ENCODE measurements around the gene LAPTM5. TPM values are rescaled to one million over a fixed set of nuclear protein-coding genes. Genes with fewer than 3 reads are reported as not detected.

The LAPTM5 gene
- total and polyA plus RNA-seq, 2 donors (not counting 1 experiment from before 2014, with no cell fraction given) = 1,384 to 1,519 TPM

- Histone ChIP-seq H3K4me2 (replicated peaks; ENCODE audit: low read depth, low read length, poor library complexity, severe bottlenecking) (no peak overlapping the region), H3K9me3 (ENCODE audit: control extremely low read depth in 1 of 3, control insufficient read depth in 2 of 3, insufficient read depth in 1 of 3, low read length in 2 of 3) (no peaks in the 10 kb centered on the region), H3K79me2 (ENCODE audit: control insufficient read depth, insufficient read depth, low read length) (no peaks in the 10 kb centered on the region), H3K27me3 (replicated peaks in 1 of 4; ENCODE audit: control extremely low read depth in 1 of 4, control insufficient read depth in 3 of 4, insufficient read depth in 4 of 4, low read length in 3 of 4) (peaks cover 0 to 6% (median 0%) of the 10 kb centered on the region in 4 experiments), H3K36me3 (replicated peaks in 1 of 2; ENCODE audit: control extremely low read depth in 1 of 2, control insufficient read depth in 1 of 2, extremely low read depth in 1 of 2, insufficient read depth in 2 of 2, low read length in 1 of 2) (no peaks in the 10 kb centered on the region), H3K9ac (ENCODE audit: low read length) (no peak overlapping the region), H3K27ac (ENCODE audit: low read length in 2 of 2) (no peak overlapping the region), H3K4me1 (ENCODE audit: control insufficient read depth in 2 of 2, insufficient read depth in 2 of 2, low read length in 2 of 2) (no peaks in the 10 kb centered on the region), H4K20me1 (ENCODE audit: control insufficient read depth, insufficient read depth, low read length, poor library complexity, severe bottlenecking) (no peaks in the 10 kb centered on the region), H3K4me3 (ENCODE audit: control extremely low read depth in 1 of 5, extremely low read depth in 1 of 5, insufficient read depth in 1 of 5, low read depth in 2 of 5, low read length in 4 of 5) (no peak overlapping the region), H2AFZ (ENCODE audit: insufficient read depth, low read depth, low read length, poor library complexity, severe bottlenecking) (no peak overlapping the region)
- no peak overlapping the region for H3K27ac Mint-ChIP-seq
- no peak for ATAC-seq (ENCODE audit: low read depth)
- WGBS (ENCODE audit: insufficient coverage) = 100% methylated on average over 2 of the region's 2 CpGs
- peaks cover 8% of the 10 kb centered on the region for H3K27me3 Mint-ChIP-seq
- TF ChIP-seq CTCF (IDR thresholded peaks at IDR 0.05) (no peak), EZH2 (IDR thresholded peaks at IDR 0.05; ENCODE audit: borderline replicate concordance, insufficient read depth, low read depth, low read length, poor library complexity, severe bottlenecking) (no peak)
- no peaks in the 10 kb centered on the region for H3K9me3 Mint-ChIP-seq (ENCODE audit: insufficient read depth)
- intact Hi-C loops (cut with micrococcal nuclease) = no loop called here
- no peaks in the 10 kb centered on the region for H3K4me1 Mint-ChIP-seq
- ChIA-PET POLR2A (no interaction called here), CTCF (no interaction called here)
- H3K4me3 Mint-ChIP-seq = no peak overlapping the region
- no peak for DNase-seq
Measured at GRCh38 chr1:30701258-30701633, 56.3 kb downstream of the LAPTM5 start.

GRCh38 chr1:30700528-30701257, 56.9 kb downstream of the LAPTM5 start:
- no peaks in the 10 kb centered on the region for H4K20me1 ChIP-seq (ENCODE audit: control insufficient read depth, insufficient read depth, low read length, poor library complexity, severe bottlenecking)
- H3K4me1 ChIP-seq (ENCODE audit: control insufficient read depth in 2 of 2, insufficient read depth in 2 of 2, low read length in 2 of 2) = no peaks in the 10 kb centered on the region
- Mint-ChIP-seq H3K27ac (no peak overlapping the region), H3K27me3 (peaks cover 9% of the 10 kb centered on the region), H3K4me3 (no peak overlapping the region), H3K4me1 (no peaks in the 10 kb centered on the region), H3K9me3 (ENCODE audit: insufficient read depth) (no peaks in the 10 kb centered on the region)
- no peaks in the 10 kb centered on the region for H3K36me3 ChIP-seq (replicated peaks in 1 of 2; ENCODE audit: control extremely low read depth in 1 of 2, control insufficient read depth in 1 of 2, extremely low read depth in 1 of 2, insufficient read depth in 2 of 2, low read length in 1 of 2)
- ATAC-seq (ENCODE audit: low read depth) = no peak
- ChIA-PET POLR2A (no interaction called here), CTCF (no interaction called here)
- H3K9me3 ChIP-seq (ENCODE audit: control extremely low read depth in 1 of 3, control insufficient read depth in 2 of 3, insufficient read depth in 1 of 3, low read length in 2 of 3) = no peaks in the 10 kb centered on the region
- intact Hi-C loops (cut with micrococcal nuclease) = no loop called here
- WGBS (ENCODE audit: insufficient coverage) = 80% methylated on average over 7 of the region's 7 CpGs
- H2AFZ ChIP-seq (ENCODE audit: insufficient read depth, low read depth, low read length, poor library complexity, severe bottlenecking) = no peak overlapping the region
- no peak overlapping the region for H3K9ac ChIP-seq (ENCODE audit: low read length)
- H3K27me3 ChIP-seq (replicated peaks in 1 of 4; ENCODE audit: control extremely low read depth in 1 of 4, control insufficient read depth in 3 of 4, insufficient read depth in 4 of 4, low read length in 3 of 4) = peaks cover 0 to 4% (median 0%) of the 10 kb centered on the region in 4 experiments
- no peak overlapping the region for H3K4me3 ChIP-seq (ENCODE audit: control extremely low read depth in 1 of 5, extremely low read depth in 1 of 5, insufficient read depth in 1 of 5, low read depth in 2 of 5, low read length in 4 of 5)
- H3K4me2 ChIP-seq (replicated peaks; ENCODE audit: low read depth, low read length, poor library complexity, severe bottlenecking) = no peak overlapping the region
- no peak for TF ChIP-seq CTCF (IDR thresholded peaks at IDR 0.05)
- DNase-seq = no peak
- no peak overlapping the region for H3K27ac ChIP-seq (ENCODE audit: low read length in 2 of 2)
- no peaks in the 10 kb centered on the region for H3K79me2 ChIP-seq (ENCODE audit: control insufficient read depth, insufficient read depth, low read length)

Measured in B cell (primary cell).